Endothelial cell (in vitro differentiated cells): ENCODE results near the gene TP53. TPM values are rescaled to one million over a fixed set of nuclear protein-coding genes. Genes with fewer than 3 reads are reported as not detected.
A peak's percentile ranks its signal among the peaks of the same experiment; 100 is the strongest.

Experiments
- DNase-seq: peaks from one replicate; pipeline ENCODE4 v3.0.0; 2021; ENCODE audit warnings: low spot score
- H3K27ac Mint-ChIP-seq: one replicate; pipeline ENCODE4 v1.8.0; 2021; ENCODE audit warnings: mixed read lengths, inconsistent platforms; ENCODE audit not compliant: unreplicated experiment
- H3K27me3 Mint-ChIP-seq: one replicate; pipeline ENCODE4 v1.8.0; 2021; ENCODE audit warnings: mild to moderate bottlenecking, moderate library complexity, mixed read lengths, inconsistent platforms; ENCODE audit not compliant: unreplicated experiment
- H3K36me3 Mint-ChIP-seq: one replicate; pipeline ENCODE4 v1.8.0; 2021; ENCODE audit warnings: mild to moderate bottlenecking, low read depth, mixed read lengths, inconsistent platforms; ENCODE audit not compliant: unreplicated experiment
- H3K4me1 Mint-ChIP-seq: one replicate; pipeline ENCODE4 v1.8.0; 2021; ENCODE audit warnings: mild to moderate bottlenecking, mixed read lengths, inconsistent platforms; ENCODE audit not compliant: unreplicated experiment
- H3K4me3 Mint-ChIP-seq: one replicate; pipeline ENCODE4 v1.8.0; 2021; ENCODE audit warnings: mild to moderate bottlenecking, mixed read lengths, inconsistent platforms; ENCODE audit not compliant: unreplicated experiment
- H3K9me3 Mint-ChIP-seq: one replicate; pipeline ENCODE4 v1.8.0; 2021; ENCODE audit warnings: mixed read lengths, inconsistent platforms; ENCODE audit not compliant: unreplicated experiment
- CTCF ChIP-seq: fragments of 200-600 bp; sonication (generic); IDR thresholded peaks from one replicate; pipeline ENCODE4 v1.5.0; 2021; ENCODE audit warnings: antibody characterized with exemption; ENCODE audit not compliant: unreplicated experiment
- total RNA-seq: library from RNA; stranded (reverse); fragmentation: NEBNext Ultra II Directional; extraction: Animal tissue kit (Norgen Biotek cat#: 25700); gene quantifications from one replicate; pipeline ENCODE4 v1.2.1, GENCODE V29; 2021; ENCODE audit not compliant: unreplicated experiment

The TP53 gene
- total RNA-seq, 1 donor from 2014 or later: 95.5 TPM

GRCh38 chr17:7656958-7657609 lies 30.2 kb downstream of the TP53 start:
- peak overlapping the region; percentile 88 for H3K27ac Mint-ChIP-seq
- peak overlapping the region; percentile 81 for H3K4me3 Mint-ChIP-seq
- peaks cover 28% of the 10 kb centered on the region for H3K4me1 Mint-ChIP-seq
- TF ChIP-seq CTCF: peak; percentile 27
- no peaks in the 10 kb centered on the region for H3K9me3 Mint-ChIP-seq
- DNase-seq: peak; percentile 75
- H3K36me3 Mint-ChIP-seq: peaks cover 18% of the 10 kb centered on the region
- peaks cover 20% of the 10 kb centered on the region for H3K27me3 Mint-ChIP-seq

GRCh38 chr17:7655541-7655840 lies 31.8 kb downstream of the TP53 start:
- Mint-ChIP-seq H3K4me3 (no peak overlapping the region), H3K27me3 (peaks cover 25% of the 10 kb centered on the region), H3K36me3 (peaks cover 18% of the 10 kb centered on the region), H3K4me1 (peaks cover 31% of the 10 kb centered on the region), H3K9me3 (no peaks in the 10 kb centered on the region), H3K27ac (no peak overlapping the region)
- no peak for TF ChIP-seq CTCF
- DNase-seq: no peak

GRCh38 chr17:7654832-7655540 lies 32.3 kb downstream of the TP53 start:
- H3K4me1 Mint-ChIP-seq: peaks cover 36% of the 10 kb centered on the region
- no peak for DNase-seq
- peaks cover 26% of the 10 kb centered on the region for H3K27me3 Mint-ChIP-seq
- peak overlapping the region; percentile 72 for H3K4me3 Mint-ChIP-seq
- peaks cover 18% of the 10 kb centered on the region for H3K36me3 Mint-ChIP-seq
- H3K27ac Mint-ChIP-seq: peak overlapping the region; percentile 17
- H3K9me3 Mint-ChIP-seq: no peaks in the 10 kb centered on the region
- no peak for TF ChIP-seq CTCF

GRCh38 chr17:7652388-7653356 lies 34.6 kb downstream of the TP53 start:
- peak overlapping the region; percentile 81 for H3K4me3 Mint-ChIP-seq
- TF ChIP-seq CTCF: no peak
- no peak for DNase-seq
- H3K36me3 Mint-ChIP-seq: peaks cover 18% of the 10 kb centered on the region
- no peaks in the 10 kb centered on the region for H3K9me3 Mint-ChIP-seq
- peaks cover 31% of the 10 kb centered on the region for H3K27me3 Mint-ChIP-seq
- H3K4me1 Mint-ChIP-seq: peaks cover 33% of the 10 kb centered on the region
- peak overlapping the region; percentile 18 for H3K27ac Mint-ChIP-seq
